NT2/D1 (cell line): ENCODE measurements around the gene ACAP3.
"Not testable (repeated sequence)": the region's sequence is repeated elsewhere in the genome, so short reads cannot be mapped to it uniquely, and the experiment has no call there.

Experiments
- DNase-seq: peaks from one replicate; pipeline ENCODE4 v3.0.0-alpha.2; 2011; ENCODE audit warnings: low read depth, low spot score
- H3K27me3 ChIP-seq: 2 replicates; pipeline ENCODE4 v1.6.0; 2011; ENCODE audit warnings: mild to moderate bottlenecking; ENCODE audit not compliant: insufficient read length, insufficient read depth
- H3K36me3 ChIP-seq: 2 replicates; pipeline ENCODE4 v1.6.1; 2011; ENCODE audit warnings: mild to moderate bottlenecking, low read length, mixed read lengths; ENCODE audit not compliant: insufficient read depth, insufficient read length
- H3K4me1 ChIP-seq: 2 replicates; pipeline ENCODE4 v1.5.1; 2011; ENCODE audit not compliant: insufficient read depth, insufficient read length
- H3K4me3 ChIP-seq: 2 replicates; pipeline ENCODE4 v1.5.1; 2011; ENCODE audit warnings: low read depth; ENCODE audit not compliant: insufficient read length
- H3K9ac ChIP-seq: 2 replicates; pipeline ENCODE4 v1.6.0; 2011; ENCODE audit warnings: low read depth; ENCODE audit not compliant: insufficient read length
- H3K9me3 ChIP-seq: 2 replicates; pipeline ENCODE4 v1.5.1; 2011; ENCODE audit warnings: mild to moderate bottlenecking, low read length; ENCODE audit not compliant: insufficient read depth
- SUZ12 ChIP-seq: IDR thresholded peaks from 2 replicates; pipeline ENCODE4 v1.6.1; 2011; ENCODE audit not compliant: insufficient read length, insufficient read depth; ENCODE audit errors: extremely low read depth
- YY1 ChIP-seq: IDR thresholded peaks from 2 replicates; pipeline ENCODE4 v1.6.1; 2011; ENCODE audit not compliant: insufficient read length, insufficient read depth
- ZNF274 ChIP-seq: IDR thresholded peaks from 2 replicates; pipeline ENCODE4 v1.6.1; 2011; ENCODE audit warnings: mild to moderate bottlenecking, low read depth, low read length

ACAP3 gene

DNA sequence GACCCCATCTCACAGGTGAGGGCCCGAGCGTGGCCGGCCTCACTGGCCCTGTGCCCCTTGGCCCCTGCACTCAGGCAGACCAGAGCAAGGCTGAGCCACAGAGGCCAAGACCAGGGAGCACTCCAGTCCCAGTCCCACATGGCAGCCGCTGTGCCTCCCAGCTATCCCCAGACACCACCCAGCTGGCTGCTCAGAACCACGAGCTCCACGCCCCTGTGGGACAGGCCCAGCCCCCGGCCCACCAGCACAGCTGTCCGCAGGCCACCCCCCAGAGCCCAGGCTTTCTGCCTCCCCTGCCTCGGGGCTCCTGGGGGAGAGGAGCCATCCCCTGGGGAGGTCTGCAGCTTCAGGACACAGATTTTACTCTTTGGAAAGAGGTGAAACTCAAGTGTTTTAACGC lies 52.1 kb downstream of the ACAP3 start:
- no peak for TF ChIP-seq SUZ12
- TF ChIP-seq YY1, result no peak
- no peak for TF ChIP-seq ZNF274
- Histone ChIP-seq H3K27me3 (no peaks in the 10 kb centered on the region), H3K9ac (no peak overlapping the region), H3K4me3 (no peak overlapping the region), H3K9me3 (no peaks in the 10 kb centered on the region), H3K4me1 (peaks cover 22% of the 10 kb centered on the region), H3K36me3 (peaks cover 78% of the 10 kb centered on the region)
- no peak for DNase-seq

DNA sequence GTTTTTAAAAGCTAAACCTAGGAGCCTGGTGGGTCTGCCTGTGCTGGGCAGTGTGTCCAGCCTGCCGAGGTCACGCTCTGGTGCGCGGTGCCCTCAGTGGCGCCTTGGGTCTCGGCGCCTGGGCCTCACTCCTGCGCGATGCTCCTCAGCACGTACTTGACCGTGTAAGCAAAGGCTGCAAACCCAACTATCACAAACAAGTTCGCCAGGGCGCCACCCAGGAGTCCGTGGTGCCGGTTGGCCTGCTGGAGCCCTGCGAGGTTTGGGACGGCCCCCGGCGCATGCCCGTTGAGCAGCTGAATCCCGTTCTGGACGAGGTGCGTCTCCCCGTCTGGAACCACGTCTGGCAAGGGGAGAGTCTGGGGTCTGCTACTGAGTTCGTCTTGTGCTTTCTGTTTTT lies 52.7 kb downstream of the ACAP3 start:
- peaks cover 22% of the 10 kb centered on the region for H3K4me1 ChIP-seq
- TF ChIP-seq YY1 (no peak), SUZ12 (no peak), ZNF274 (no peak)
- H3K27me3 ChIP-seq, result no peaks in the 10 kb centered on the region
- peaks cover 74% of the 10 kb centered on the region for H3K36me3 ChIP-seq
- no peak overlapping the region for H3K4me3 ChIP-seq
- DNase-seq, result no peak
- no peak overlapping the region for H3K9ac ChIP-seq
- no peaks in the 10 kb centered on the region for H3K9me3 ChIP-seq

DNA sequence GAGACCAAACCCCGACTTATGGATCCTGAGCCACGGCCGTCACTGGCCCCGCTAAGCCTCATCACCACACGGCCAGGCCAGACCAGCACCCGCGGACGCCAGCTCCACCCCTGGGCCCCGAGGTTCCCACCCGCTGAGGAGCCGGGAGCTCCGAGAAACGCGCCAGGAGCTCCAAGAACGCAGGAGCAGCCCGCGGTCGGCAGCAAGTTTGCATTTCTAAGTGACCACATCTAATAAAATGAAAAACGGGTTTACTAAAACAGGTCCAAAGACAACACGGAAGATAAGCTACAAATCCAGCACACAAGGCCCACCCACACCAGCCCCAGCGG lies 53.1 kb downstream of the ACAP3 start:
- H3K9me3 ChIP-seq, result no peaks in the 10 kb centered on the region
- H3K9ac ChIP-seq, result no peak overlapping the region
- peaks cover 22% of the 10 kb centered on the region for H3K4me1 ChIP-seq
- no peak for DNase-seq
- H3K4me3 ChIP-seq, result no peak overlapping the region
- H3K36me3 ChIP-seq, result peaks cover 70% of the 10 kb centered on the region
- TF ChIP-seq YY1 (no peak), ZNF274 (no peak), SUZ12 (no peak)
- no peaks in the 10 kb centered on the region for H3K27me3 ChIP-seq

- no peaks in the 10 kb centered on the region for H3K27me3 ChIP-seq
- H3K9me3 ChIP-seq, result no peaks in the 10 kb centered on the region
- H3K4me1 ChIP-seq, result peaks cover 20% of the 10 kb centered on the region
- H3K4me3 ChIP-seq, result no peak overlapping the region
- peaks cover 66% of the 10 kb centered on the region for H3K36me3 ChIP-seq
- no peak for TF ChIP-seq YY1
- TF ChIP-seq ZNF274, result no peak
- TF ChIP-seq SUZ12, result no peak
- DNase-seq, result no peak
- no peak overlapping the region for H3K9ac ChIP-seq
Measured at GRCh38 chr1:1253972-1254666, 53.6 kb downstream of the ACAP3 start.

DNA sequence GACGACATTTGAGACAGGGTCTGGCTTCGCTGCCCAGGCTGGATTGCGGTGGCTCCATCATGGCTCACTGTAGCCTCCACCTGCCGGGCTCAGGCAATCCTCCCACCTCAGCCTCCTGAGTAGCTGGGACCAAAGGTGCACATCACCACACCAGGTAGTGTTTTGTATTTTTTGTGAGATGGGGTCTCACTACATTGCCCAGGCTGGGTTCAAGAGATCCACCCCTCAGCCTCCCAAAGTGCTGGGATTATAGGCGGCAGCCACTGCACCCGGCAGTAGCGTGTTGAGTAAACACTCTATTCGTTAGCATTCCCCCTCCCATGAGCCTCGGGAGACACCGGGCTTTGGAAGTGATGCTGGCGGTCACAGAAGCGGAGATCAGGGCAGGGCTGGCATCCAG lies 54.4 kb downstream of the ACAP3 start:
- TF ChIP-seq ZNF274 (no peak), SUZ12 (no peak), YY1 (no peak)
- peaks cover 58% of the 10 kb centered on the region for H3K36me3 ChIP-seq

DNA sequence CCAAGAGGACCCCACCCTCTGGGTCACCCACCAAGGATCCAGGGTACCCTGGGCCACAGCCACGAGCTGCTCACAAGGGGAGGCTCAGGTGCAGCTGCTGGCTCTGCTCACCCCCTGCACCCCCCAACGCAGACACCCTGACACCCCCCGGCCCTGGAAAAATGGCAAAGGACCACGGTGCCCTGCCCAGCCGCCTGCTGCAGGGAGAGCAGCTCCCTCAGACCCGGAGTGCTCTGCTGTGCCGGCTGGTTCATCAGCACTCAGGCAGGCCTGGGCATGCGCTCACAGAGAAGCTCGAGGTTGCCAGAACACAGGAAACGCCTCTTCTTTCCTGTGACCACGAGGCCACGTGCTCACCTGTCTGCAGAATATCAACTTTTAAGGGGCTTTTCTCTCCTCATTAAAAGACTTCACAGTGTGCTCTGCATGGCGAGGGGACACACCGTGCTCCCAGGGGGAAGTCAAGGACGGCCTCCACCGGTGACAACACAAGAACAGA lies 56.9 kb downstream of the ACAP3 start:
- Histone ChIP-seq H3K36me3 (peaks cover 45% of the 10 kb centered on the region), H3K27me3 (peaks cover 6% of the 10 kb centered on the region), H3K9ac (no peak overlapping the region), H3K4me3 (no peak overlapping the region), H3K9me3 (no peaks in the 10 kb centered on the region), H3K4me1 (peaks cover 8% of the 10 kb centered on the region)
- no peak for DNase-seq
- no peak for TF ChIP-seq ZNF274
- TF ChIP-seq SUZ12, result no peak
- TF ChIP-seq YY1, result no peak

More for the DNA sequence above, 54.4 kb downstream of the ACAP3 start:
- H3K4me3 ChIP-seq, result no peak overlapping the region
- DNase-seq, result no peak
- H3K9ac ChIP-seq, result no peak overlapping the region
- peaks cover 13% of the 10 kb centered on the region for H3K4me1 ChIP-seq
- no peaks in the 10 kb centered on the region for H3K9me3 ChIP-seq
- H3K27me3 ChIP-seq, result no peaks in the 10 kb centered on the region

DNA sequence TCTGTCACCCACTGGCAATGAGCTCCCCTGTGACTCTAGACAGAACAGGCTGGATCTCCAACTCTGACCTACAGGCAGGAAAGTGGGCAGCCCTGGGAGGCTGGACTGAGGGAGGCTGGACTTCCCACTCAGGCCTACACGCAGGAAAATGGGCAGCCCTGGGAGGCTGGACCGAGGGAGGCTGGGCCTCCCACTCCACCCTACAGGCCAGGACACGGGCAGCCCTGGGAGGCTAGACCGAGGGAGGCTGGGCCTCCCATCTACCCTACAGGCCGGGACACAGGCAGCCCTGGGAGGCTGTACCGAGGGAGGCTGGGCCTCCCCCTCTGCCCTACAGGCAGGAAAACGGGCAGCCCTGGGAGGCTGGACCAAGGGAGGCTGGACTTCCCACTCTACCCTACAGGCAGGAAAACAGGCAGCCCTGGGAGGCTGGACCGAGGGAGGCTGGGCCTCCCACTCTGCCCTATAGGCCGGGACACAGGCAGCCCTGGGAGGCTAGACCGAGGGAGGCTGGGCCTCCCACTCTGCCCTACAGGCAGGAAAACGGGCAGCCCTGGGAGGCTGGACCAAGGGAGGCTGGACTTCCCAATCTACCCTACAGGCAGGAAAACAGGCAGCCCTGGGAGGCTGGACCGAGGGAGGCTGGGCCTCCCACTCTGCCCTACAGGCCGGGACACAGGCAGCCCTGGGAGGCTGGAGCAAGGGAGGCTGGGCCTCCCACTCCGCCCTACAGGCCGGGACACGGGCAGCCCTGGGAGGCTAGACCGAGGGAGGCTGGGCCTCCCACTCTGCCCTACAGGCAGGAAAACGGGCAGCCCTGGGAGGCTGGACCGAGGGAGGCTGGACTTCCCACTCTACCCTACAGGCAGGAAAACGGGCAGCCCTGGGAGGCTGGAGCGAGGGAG lies 59.5 kb downstream of the ACAP3 start:
- DNase-seq, H3K4me3 ChIP-seq, H3K9me3 ChIP-seq, H3K9ac ChIP-seq, H3K4me1 ChIP-seq, H3K27me3 ChIP-seq: not testable (repeated sequence)
- peaks cover 20% of the 10 kb centered on the region for H3K36me3 ChIP-seq
